ENCODE results near the gene HBS1L. TPM values are rescaled to one million over a fixed set of nuclear protein-coding genes. Genes with fewer than 3 reads are reported as not detected.

The HBS1L gene
- total RNA-seq, 1 donor from 2014 or later: 114 TPM

DNA sequence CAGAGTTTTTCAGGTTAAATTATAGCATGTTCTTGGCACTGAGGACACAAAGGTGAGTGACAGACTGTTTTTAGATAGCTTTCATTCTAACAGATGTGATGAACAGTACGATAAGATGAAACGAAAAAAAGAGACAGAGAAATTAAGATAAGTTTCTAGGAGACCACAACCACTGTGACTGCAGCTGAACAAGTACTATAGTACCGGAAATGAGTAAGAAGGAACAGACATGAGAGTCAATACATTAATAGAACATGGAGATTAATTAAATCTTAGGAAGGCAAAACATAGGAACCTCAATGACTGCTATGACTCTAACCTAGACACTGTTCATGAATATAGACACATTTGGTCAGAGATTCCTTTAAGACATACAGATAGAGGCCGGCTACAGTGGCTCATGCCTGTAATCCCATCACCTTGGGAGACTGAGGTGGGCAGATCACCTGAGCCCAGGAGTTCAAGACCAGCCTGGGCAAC, 40.2 kb downstream of the HBS1L start:
- no peak for TF ChIP-seq CTCF (IDR thresholded peaks at IDR 0.05; ENCODE audit: insufficient read depth, low read length, severe bottlenecking)
- no peak overlapping the region for H3K4me3 ChIP-seq (ENCODE audit: low read depth, low read length)
- no peaks in the 10 kb centered on the region for H3K27me3 ChIP-seq (ENCODE audit: control insufficient read depth, insufficient read depth, low read length)
- DNase-seq (ENCODE audit: low read depth) (no peak), FAIRE-seq (no peak)
- H3K36me3 ChIP-seq (ENCODE audit: control insufficient read depth, insufficient read depth, low read length): no peaks in the 10 kb centered on the region

- no peak for DNase-seq (ENCODE audit: low read depth)
- FAIRE-seq: no peak
- no peak for TF ChIP-seq CTCF (IDR thresholded peaks at IDR 0.05; ENCODE audit: insufficient read depth, low read length, severe bottlenecking)
These were observed 41.4 kb downstream of the HBS1L start for GRCh38 chr6:135013211-135013610.

GRCh38 chr6:135012764-135013163, 41.9 kb downstream of the HBS1L start:
- H3K36me3 ChIP-seq (ENCODE audit: control insufficient read depth, insufficient read depth, low read length): no peaks in the 10 kb centered on the region
- no peaks in the 10 kb centered on the region for H3K27me3 ChIP-seq (ENCODE audit: control insufficient read depth, insufficient read depth, low read length)
- TF ChIP-seq CTCF (IDR thresholded peaks at IDR 0.05; ENCODE audit: insufficient read depth, low read length, severe bottlenecking): no peak
- no peak for FAIRE-seq
- DNase-seq (ENCODE audit: low read depth): peak; percentile 15
- no peak overlapping the region for H3K4me3 ChIP-seq (ENCODE audit: low read depth, low read length)

More at GRCh38 chr6:135013211-135013610, 41.4 kb downstream of the HBS1L start:
- Histone ChIP-seq H3K27me3 (ENCODE audit: control insufficient read depth, insufficient read depth, low read length) (no peaks in the 10 kb centered on the region), H3K4me3 (ENCODE audit: low read depth, low read length) (no peak overlapping the region), H3K36me3 (ENCODE audit: control insufficient read depth, insufficient read depth, low read length) (no peaks in the 10 kb centered on the region)

GRCh38 chr6:135012349-135012748, 42.3 kb downstream of the HBS1L start:
- DNase-seq (ENCODE audit: low read depth) (no peak), FAIRE-seq (no peak)
- no peak overlapping the region for H3K4me3 ChIP-seq (ENCODE audit: low read depth, low read length)
- H3K27me3 ChIP-seq (ENCODE audit: control insufficient read depth, insufficient read depth, low read length): no peaks in the 10 kb centered on the region
- no peak for TF ChIP-seq CTCF (IDR thresholded peaks at IDR 0.05; ENCODE audit: insufficient read depth, low read length, severe bottlenecking)
- H3K36me3 ChIP-seq (ENCODE audit: control insufficient read depth, insufficient read depth, low read length): no peaks in the 10 kb centered on the region

DNA sequence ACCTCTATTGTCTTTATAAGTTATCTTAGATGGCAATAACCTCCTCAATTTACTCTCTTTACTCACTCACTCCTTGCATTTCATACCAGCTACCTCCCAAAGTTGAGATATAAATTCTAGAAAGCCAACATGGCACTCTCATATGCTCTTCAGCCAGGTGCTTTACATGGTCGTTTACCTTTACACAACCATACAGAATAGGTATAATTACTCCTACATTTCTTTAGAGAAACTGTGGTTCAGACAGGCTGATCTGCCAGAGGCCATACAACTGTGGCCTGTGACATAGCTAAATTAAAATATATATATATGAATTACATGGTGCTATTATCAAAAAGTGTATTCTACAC, 45.7 kb downstream of the HBS1L start:
- no peaks in the 10 kb centered on the region for H3K36me3 ChIP-seq (ENCODE audit: control insufficient read depth, insufficient read depth, low read length)
- DNase-seq (ENCODE audit: low read depth): no peak
- no peak for TF ChIP-seq CTCF (IDR thresholded peaks at IDR 0.05; ENCODE audit: insufficient read depth, low read length, severe bottlenecking)
- no peak for FAIRE-seq
- H3K27me3 ChIP-seq (ENCODE audit: control insufficient read depth, insufficient read depth, low read length): no peaks in the 10 kb centered on the region
- no peak overlapping the region for H3K4me3 ChIP-seq (ENCODE audit: low read depth, low read length)

Measured in bronchial epithelial cell (primary cell).